K562 (cell line): Measurements from ENCODE around the gene TJAP1. TPM values are rescaled to one million over a fixed set of nuclear protein-coding genes. Genes with fewer than 3 reads are reported as not detected.
A peak's percentile ranks its signal among the peaks of the same experiment; 100 is the strongest.

Experiments used
- CHD1 ChIP-seq: fragments of 200-600 bp; sonication (generic); IDR thresholded peaks from one replicate; pipeline ENCODE4 v1.6.1; 2012; ENCODE audit warnings: mild to moderate bottlenecking, moderate library complexity, low read length, inconsistent platforms
- RBM34 ChIP-seq: fragments of 200-400 bp; formaldehyde crosslinking; IDR thresholded peaks from 2 replicates; pipeline ENCODE4 v1.6.1; 2018; ENCODE audit warnings: low read length, borderline replicate concordance; ENCODE audit not compliant: insufficient read depth
- SRF ChIP-seq, 2 experiments: fragments of 250-450, 450-650 bp in 1 of 2; sonication (Bioruptor Pico) in 1 of 2; sonication (generic) in 1 of 2; formaldehyde crosslinking; IDR thresholded peaks; 2 replicates each; pipeline versions ENCODE4 v1.5.0 to v1.5.1; 2020 to 2022; ENCODE audit warnings: mild to moderate bottlenecking in 1 of 2, missing genetic modification reagents in 1 of 2
- XRCC4 ChIP-seq: IDR thresholded peaks from one replicate; pipeline ENCODE4 v1.6.1; 2011; ENCODE audit not compliant: insufficient read depth, insufficient read length; ENCODE audit errors: extremely low read depth
- ZNF707 ChIP-seq: fragments of 250-450 bp; sonication (Bioruptor Pico); conservative IDR thresholded peaks from 2 replicates; pipeline ENCODE4 v1.8.0; 2022; ENCODE audit warnings: inconsistent platforms, mild to moderate bottlenecking, moderate library complexity
- ZNF764 ChIP-seq: fragments of 250-450 bp; sonication (Bioruptor Pico); IDR thresholded peaks from 2 replicates; pipeline ENCODE4 v1.4.0; 2020; ENCODE audit warnings: low read depth, mild to moderate bottlenecking, moderate library complexity
- polyA plus RNA-seq, 8 experiments: library from polyadenylated mRNA; depleted of rRNA in 4 of 8; stranded (reverse) in 5 of 8; unstranded in 3 of 8; fragments of >200 nt; fragmentation: Nextera tagmentation in 2 of 8; fragmentation: Illumina TruSeq in 1 of 8; extraction: Ambion mirVana in 2 of 8; extraction: Trizol in 1 of 8; gene quantifications; 2 replicates each; pipeline versions ENCODE4 v1.2.1 to v1.2.3, GENCODE V29; 2011 to 2014; ENCODE audit warnings: inconsistent platforms in 1 of 8, missing spikeins in 1 of 8
- total RNA-seq, 7 experiments: library from RNA; depleted of rRNA in 6 of 7; stranded (reverse); fragments of >200 nt in 6 of 7; fragmentation: Illumina TruSeq in 2 of 7; extraction: Trizol in 2 of 7; gene quantifications; 2 replicates each; pipeline versions ENCODE4 v1.2.1 to v1.2.3, GENCODE V29; 2011 to 2021; ENCODE audit warnings: low replicate concordance in 1 of 7
- TF ChIP-seq, protein P1 (sequence below): sonication (generic); formaldehyde crosslinking; IDR thresholded peaks from 2 replicates; pipeline ENCODE4 v1.8.0; 2022; ENCODE audit warnings: mild to moderate bottlenecking, missing genetic modification reagents
- TF ChIP-seq, protein P2 (sequence below), 2 experiments: fragments of 250-450 bp in 1 of 2; fragments of 450-650 bp in 1 of 2; sonication (Bioruptor Pico) in 1 of 2; IDR thresholded peaks; 2 replicates each; pipeline versions ENCODE4 v1.6.1 to v1.8.0; 2016 to 2021; ENCODE audit warnings: mild to moderate bottlenecking in 2 of 2, moderate library complexity in 2 of 2, missing compliant biosample characterization in 1 of 2, missing genetic modification characterization in 1 of 2

TJAP1 gene
- total and polyA plus RNA-seq, 9 of the 15 experiments (the other 6 are each of a cell fraction or from before 2014, with no cell fraction given): 0.06 to 35.8 (median 16.2) TPM

DNA sequence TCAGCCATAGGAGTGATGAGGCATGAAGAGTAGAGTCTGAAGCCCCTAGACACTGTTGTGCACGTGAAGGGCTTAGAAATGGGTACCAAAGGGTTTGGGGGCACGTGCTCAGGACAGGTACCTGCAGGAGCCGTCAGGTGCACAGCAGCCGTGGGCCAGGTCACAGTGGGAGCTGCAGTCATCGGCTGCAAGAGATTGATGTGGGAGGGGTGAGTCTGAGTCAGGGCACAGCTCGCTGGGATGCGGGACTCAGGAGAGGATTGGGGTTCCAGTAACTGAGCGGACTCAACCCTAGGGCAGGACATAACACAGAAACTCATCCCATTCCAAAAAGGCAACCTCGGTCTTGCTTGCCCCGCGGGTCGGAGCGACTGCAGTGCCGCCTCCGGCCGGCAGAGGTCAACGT lies 23.1 kb upstream of the TJAP1 start (continued):
- TF ChIP-seq RBM34 (no peak), SRF (CRISPR knock-in tag; IDR thresholded peaks at IDR 0.05) (0 out of 4 replicates have a peak, but pooled peaks of 1 of the 2 experiments have one; percentile 13), CHD1 (no peak), ZNF707 (CRISPR knock-in tag) (no peak), ZNF764 (CRISPR knock-in tag) (no peak), XRCC4 (no peak)
- TF ChIP-seq, protein P1, sequence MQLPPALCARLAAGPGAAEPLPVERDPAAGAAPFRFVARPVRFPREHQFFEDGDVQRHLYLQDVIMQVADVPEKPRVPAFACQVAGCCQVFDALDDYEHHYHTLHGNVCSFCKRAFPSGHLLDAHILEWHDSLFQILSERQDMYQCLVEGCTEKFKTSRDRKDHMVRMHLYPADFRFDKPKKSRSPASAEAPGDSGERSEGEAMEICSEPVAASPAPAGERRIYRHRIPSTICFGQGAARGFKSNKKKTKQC (CRISPR knock-in tag): no peak
- TF ChIP-seq, protein P2, sequence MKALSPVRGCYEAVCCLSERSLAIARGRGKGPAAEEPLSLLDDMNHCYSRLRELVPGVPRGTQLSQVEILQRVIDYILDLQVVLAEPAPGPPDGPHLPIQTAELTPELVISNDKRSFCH (CRISPR knock-in tag; IDR thresholded peaks at IDR 0.05): no peak
- TF ChIP-seq, protein P2 (tag; IDR thresholded peaks at IDR 0.05): 0 out of 2 replicates have a peak, but pooled peaks have one; percentile 59
